IPS-18a (cell line): Measurements from ENCODE around the gene HOXA5.

Source experiments
- H3K27ac ChIP-seq: one replicate; pipeline ENCODE4 v1.5.1; 2013; ENCODE audit warnings: low read length
- H3K27me3 ChIP-seq: one replicate; pipeline ENCODE4 v1.6.1; 2013; ENCODE audit warnings: mild to moderate bottlenecking, low read length; ENCODE audit not compliant: control insufficient read depth, insufficient read depth
- H3K36me3 ChIP-seq: one replicate; pipeline ENCODE4 v1.6.1; 2013; ENCODE audit warnings: low read depth, low read length; ENCODE audit not compliant: control insufficient read depth
- H3K4me1 ChIP-seq: one replicate; pipeline ENCODE4 v1.6.1; 2013; ENCODE audit warnings: low read depth, low read length; ENCODE audit not compliant: control insufficient read depth
- H3K4me3 ChIP-seq: one replicate; pipeline ENCODE4 v1.5.1; 2013; ENCODE audit warnings: low read length
- H3K9ac ChIP-seq: one replicate; pipeline ENCODE4 v1.6.1; 2013; ENCODE audit warnings: mild to moderate bottlenecking, low read length, moderate library complexity
- H3K9me3 ChIP-seq: one replicate; pipeline ENCODE4 v1.6.1; 2013; ENCODE audit warnings: low read depth, low read length; ENCODE audit not compliant: control insufficient read depth

HOXA5 gene

GRCh38 chr7:27179503-27180430 lies 36.3 kb upstream of the HOXA5 start:
- Histone ChIP-seq H3K9ac (no peak overlapping the region), H3K27me3 (peaks cover 100% of the 10 kb centered on the region), H3K36me3 (no peaks in the 10 kb centered on the region), H3K9me3 (no peaks in the 10 kb centered on the region), H3K27ac (no peak overlapping the region), H3K4me1 (no peaks in the 10 kb centered on the region), H3K4me3 (no peak overlapping the region)

- Histone ChIP-seq H3K36me3 (no peaks in the 10 kb centered on the region), H3K9me3 (no peaks in the 10 kb centered on the region), H3K9ac (no peak overlapping the region), H3K4me3 (no peak overlapping the region), H3K27ac (no peak overlapping the region), H3K27me3 (peaks cover 100% of the 10 kb centered on the region), H3K4me1 (no peaks in the 10 kb centered on the region)
These were observed 35.5 kb upstream of the HOXA5 start for GRCh38 chr7:27179030-27179429.

GRCh38 chr7:27178366-27178765 lies 34.9 kb upstream of the HOXA5 start:
- H3K9ac ChIP-seq, result no peak overlapping the region
- H3K4me3 ChIP-seq, result no peak overlapping the region
- no peak overlapping the region for H3K27ac ChIP-seq
- H3K27me3 ChIP-seq, result peaks cover 100% of the 10 kb centered on the region
- H3K4me1 ChIP-seq, result no peaks in the 10 kb centered on the region
- no peaks in the 10 kb centered on the region for H3K9me3 ChIP-seq
- no peaks in the 10 kb centered on the region for H3K36me3 ChIP-seq

GRCh38 chr7:27177795-27178320 lies 34.4 kb upstream of the HOXA5 start:
- Histone ChIP-seq H3K36me3 (no peaks in the 10 kb centered on the region), H3K27me3 (peaks cover 100% of the 10 kb centered on the region), H3K27ac (no peak overlapping the region), H3K4me3 (no peak overlapping the region), H3K9ac (no peak overlapping the region), H3K9me3 (no peaks in the 10 kb centered on the region), H3K4me1 (no peaks in the 10 kb centered on the region)

GRCh38 chr7:27176962-27177794 lies 33.7 kb upstream of the HOXA5 start:
- no peaks in the 10 kb centered on the region for H3K4me1 ChIP-seq
- H3K27me3 ChIP-seq, result peaks cover 100% of the 10 kb centered on the region
- no peaks in the 10 kb centered on the region for H3K36me3 ChIP-seq
- no peak overlapping the region for H3K27ac ChIP-seq
- H3K9me3 ChIP-seq, result no peaks in the 10 kb centered on the region
- H3K9ac ChIP-seq, result no peak overlapping the region
- H3K4me3 ChIP-seq, result no peak overlapping the region

GRCh38 chr7:27176524-27176845 lies 33.0 kb upstream of the HOXA5 start:
- no peaks in the 10 kb centered on the region for H3K9me3 ChIP-seq
- H3K27ac ChIP-seq, result no peak overlapping the region
- H3K4me1 ChIP-seq, result no peaks in the 10 kb centered on the region
- H3K9ac ChIP-seq, result no peak overlapping the region
- H3K4me3 ChIP-seq, result no peak overlapping the region
- peaks cover 100% of the 10 kb centered on the region for H3K27me3 ChIP-seq
- H3K36me3 ChIP-seq, result no peaks in the 10 kb centered on the region

- Histone ChIP-seq H3K27ac (no peak overlapping the region), H3K9me3 (no peaks in the 10 kb centered on the region), H3K4me1 (no peaks in the 10 kb centered on the region), H3K36me3 (no peaks in the 10 kb centered on the region), H3K9ac (no peak overlapping the region), H3K4me3 (no peak overlapping the region), H3K27me3 (peaks cover 100% of the 10 kb centered on the region)
These were observed 32.4 kb upstream of the HOXA5 start for GRCh38 chr7:27175626-27176523.

- no peaks in the 10 kb centered on the region for H3K4me1 ChIP-seq
- no peaks in the 10 kb centered on the region for H3K36me3 ChIP-seq
- no peaks in the 10 kb centered on the region for H3K9me3 ChIP-seq
- no peak overlapping the region for H3K27ac ChIP-seq
- peaks cover 100% of the 10 kb centered on the region for H3K27me3 ChIP-seq
- no peak overlapping the region for H3K4me3 ChIP-seq
- H3K9ac ChIP-seq, result no peak overlapping the region
These were observed 31.6 kb upstream of the HOXA5 start for GRCh38 chr7:27174874-27175625.

- Histone ChIP-seq H3K9me3 (no peaks in the 10 kb centered on the region), H3K27ac (no peak within 1 kb of the TSS), H3K36me3 (no peaks in the 10 kb centered on the region), H3K4me3 (no peak within 1 kb of the TSS), H3K4me1 (no peaks in the 10 kb centered on the region), H3K27me3 (peaks cover 100% of the 10 kb centered on the region), H3K9ac (no peak within 1 kb of the TSS)
These were observed 30.7 kb upstream of the HOXA5 start, which contains the start of gene HOXA10 for GRCh38 chr7:27173956-27174873. HOXA10 (minus strand) TSS chr7:27174320; CDS start chr7:27174306, 14 bp downstream.

GRCh38 chr7:27173511-27173955 lies 30.1 kb upstream of the HOXA5 start:
- Histone ChIP-seq H3K9ac (no peak overlapping the region), H3K36me3 (no peaks in the 10 kb centered on the region), H3K4me3 (no peak overlapping the region), H3K27ac (no peak overlapping the region), H3K27me3 (peaks cover 100% of the 10 kb centered on the region), H3K4me1 (no peaks in the 10 kb centered on the region), H3K9me3 (no peaks in the 10 kb centered on the region)
